Left kidney (tissue), 8 donors: ENCODE measurements around the gene DCT. TPM values are rescaled to one million over a fixed set of nuclear protein-coding genes. Genes with fewer than 3 reads are reported as not detected.
"Not testable (repeated sequence)": the region's sequence is repeated elsewhere in the genome, so short reads cannot be mapped to it uniquely, and the experiment has no call there.

Source experiments
- DNase-seq: peaks from one replicate; pipeline ENCODE4 v3.0.0-alpha.2; 2013
- long read RNA-seq, 8 donors: transcript quantifications; one replicate each; lab custom pipeline, GENCODE V29; 2026
- polyA plus RNA-seq: library from polyadenylated mRNA; unstranded; fragments of 120-200 nt; gene quantifications from one replicate; pipeline ENCODE4 v1.2.1, GENCODE V29; 2013; ENCODE audit not compliant: insufficient read length

The DCT gene
- polyA plus RNA-seq = 0.25 TPM
- long read RNA-seq, donor 1 = 0 reads
- long read RNA-seq, donor 2 = 0 reads
- long read RNA-seq, donor 3 = 0 reads
- long read RNA-seq, donor 4 = 0 reads
- long read RNA-seq, donor 5 = 0 reads
- long read RNA-seq, donor 6 = 0 reads
- long read RNA-seq, donor 7 = 0 reads
- long read RNA-seq, donor 8 = 0 reads

DNA sequence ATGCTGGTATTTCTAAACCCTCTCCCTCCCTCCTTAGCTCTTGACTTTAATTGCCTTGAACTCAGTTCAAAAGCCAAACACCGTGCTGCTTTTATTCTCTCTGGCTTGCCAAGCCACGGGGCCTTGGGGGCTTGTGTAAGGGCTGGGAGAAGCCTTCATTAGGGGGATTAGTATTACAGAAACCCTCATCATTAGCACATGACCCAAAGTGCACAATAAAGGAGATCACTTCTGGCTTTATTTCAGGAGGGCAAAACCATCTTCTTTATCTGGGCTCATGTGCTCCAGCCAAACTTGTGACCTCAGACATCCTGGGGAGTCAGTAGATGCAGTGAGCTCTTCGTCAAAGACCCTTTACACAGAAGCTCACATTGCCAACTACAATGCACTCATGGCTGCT is at the start of gene DCT:
TSS of gene DCT (minus strand) at position 67 of the 400 bp plus-strand sequence. CDS start 427 bp downstream, outside the sequence.
- DNase-seq = no peak

DNA sequence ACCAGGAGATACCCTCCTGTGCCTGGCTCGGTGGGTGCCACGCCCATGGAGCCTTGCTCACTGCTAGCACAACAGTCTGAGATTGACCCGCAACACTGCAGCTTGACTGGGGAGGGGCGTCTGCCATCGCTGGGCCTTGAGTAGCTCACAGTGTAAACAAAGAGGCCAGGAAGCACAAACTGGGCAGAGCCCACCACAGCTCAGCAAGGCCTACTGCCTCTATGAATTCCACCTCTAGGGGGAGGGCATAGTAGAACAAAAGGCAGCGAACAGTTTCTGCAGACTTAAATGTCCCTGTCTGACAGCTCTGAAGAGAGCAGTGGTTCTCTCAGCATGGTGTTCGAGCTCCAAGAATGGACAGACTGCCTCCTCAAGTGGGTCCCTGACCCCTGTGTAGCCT is 47.5 kb upstream of the DCT start:
- DNase-seq = not testable (repeated sequence)

DNA sequence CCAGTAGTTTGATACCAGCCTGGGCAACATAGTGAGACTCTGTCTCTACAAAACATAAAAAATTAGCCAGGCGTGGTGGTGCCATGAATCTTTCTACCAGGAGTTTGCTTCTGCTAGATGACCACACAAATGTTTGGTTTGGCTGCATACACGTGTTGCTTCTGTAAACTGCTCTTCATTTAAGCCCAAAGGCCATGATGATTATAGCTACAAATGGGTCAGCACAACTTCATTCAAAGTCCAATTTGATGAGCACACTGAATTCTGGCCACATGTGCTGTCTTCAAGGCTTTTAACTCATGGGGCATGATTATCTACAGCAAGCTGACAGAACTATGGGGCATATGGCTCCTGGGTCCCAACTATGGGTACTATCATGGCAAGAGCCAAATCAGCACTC is 46.3 kb upstream of the DCT start:
- DNase-seq = no peak

DNA sequence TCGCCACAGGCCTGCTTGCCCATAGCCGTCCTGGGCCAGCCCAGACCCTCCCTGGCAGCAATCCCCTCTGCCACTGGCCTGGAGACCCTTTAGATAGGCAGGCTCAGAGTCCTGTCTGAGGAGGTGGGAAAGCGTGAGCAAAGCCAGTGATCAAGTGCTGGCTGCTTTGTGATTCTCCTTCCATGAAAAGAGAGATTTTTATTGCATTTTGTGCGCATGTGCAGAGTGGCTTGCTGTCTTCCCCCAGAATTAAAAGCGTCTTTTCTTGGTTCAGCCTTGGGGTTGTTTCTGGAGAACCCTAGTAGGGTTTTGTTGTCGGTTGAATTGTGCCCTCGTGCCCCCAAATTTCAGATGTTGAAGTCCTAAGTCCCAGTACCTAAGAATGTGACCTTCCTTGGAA is 44.9 kb upstream of the DCT start:
- no peak for DNase-seq

DNA sequence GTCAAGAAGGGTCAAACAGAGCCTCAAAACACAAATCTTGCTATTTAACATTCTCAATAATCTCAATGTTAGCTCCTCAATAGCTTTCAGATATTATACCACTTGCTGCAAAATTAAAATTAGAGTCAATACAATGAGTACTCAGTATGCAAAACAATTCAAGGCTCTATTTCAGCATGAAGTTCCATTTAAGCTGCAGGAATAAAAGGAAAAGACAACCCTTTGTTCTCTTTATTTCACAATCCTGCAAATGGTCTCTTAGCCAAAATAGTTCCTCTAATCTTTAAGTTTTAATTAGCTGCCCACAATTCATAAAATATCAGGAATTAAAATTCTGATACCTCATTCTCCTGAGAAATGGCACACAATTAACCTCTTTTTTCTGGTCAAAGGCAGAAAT is 40.5 kb upstream of the DCT start:
- DNase-seq = no peak

DNA sequence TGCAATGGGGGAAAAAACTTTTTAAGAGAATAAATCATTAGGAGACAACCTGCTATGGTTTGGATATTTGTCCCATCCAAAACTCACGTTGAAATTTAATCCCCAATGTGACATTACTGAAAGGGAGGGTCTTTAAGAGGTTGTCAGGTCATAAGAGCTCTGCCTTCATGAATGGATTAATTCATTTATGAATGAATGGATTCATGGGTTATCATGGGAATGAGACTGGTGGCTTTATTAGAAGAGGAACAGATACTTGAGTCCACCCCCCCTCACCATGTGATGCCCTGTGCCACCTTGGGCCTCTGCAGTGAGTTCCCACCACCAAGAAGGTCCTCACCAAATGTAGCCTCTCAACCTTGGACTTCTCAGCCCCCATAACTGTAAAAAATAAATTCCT is 37.0 kb upstream of the DCT start:
- DNase-seq = no peak

DNA sequence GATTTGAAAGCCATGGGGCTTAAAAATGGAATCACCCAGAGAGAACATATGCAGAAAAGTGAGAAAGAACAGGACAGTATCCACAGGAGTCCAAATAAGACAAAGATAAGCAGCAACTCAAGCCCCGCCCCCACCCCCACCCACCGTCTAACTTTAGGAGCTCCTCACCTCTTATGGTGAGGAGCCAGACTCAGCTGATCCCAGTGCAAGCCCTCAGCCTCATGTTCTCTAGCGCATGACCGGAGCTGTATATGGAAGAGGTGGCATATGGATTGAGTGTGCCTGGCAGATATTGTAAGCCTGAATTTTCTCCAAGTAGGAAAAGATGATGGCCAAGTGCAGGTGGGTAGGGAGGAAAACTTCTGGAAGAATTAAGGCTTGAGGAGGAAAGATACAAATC is 36.4 kb upstream of the DCT start:
- no peak for DNase-seq

DNA sequence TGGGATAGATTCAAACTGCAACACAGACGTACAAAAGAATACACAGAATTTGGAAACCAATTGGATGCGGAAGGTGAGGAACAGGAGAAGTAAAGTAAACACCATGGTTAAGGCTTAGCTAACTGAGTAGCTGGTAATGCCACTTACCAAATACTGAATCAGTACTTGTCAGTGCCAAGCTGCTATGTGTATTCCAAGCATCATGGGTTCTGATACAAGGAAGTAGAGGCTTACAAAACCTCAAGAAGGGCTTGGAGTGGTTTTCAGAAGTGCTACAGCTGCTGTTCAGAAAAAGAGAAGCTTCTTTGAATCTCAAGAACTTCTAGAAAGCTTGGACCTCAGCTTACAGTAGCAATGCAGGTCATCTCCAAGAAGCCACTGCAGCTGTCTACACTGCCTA is 35.9 kb upstream of the DCT start:
- no peak for DNase-seq

DNA sequence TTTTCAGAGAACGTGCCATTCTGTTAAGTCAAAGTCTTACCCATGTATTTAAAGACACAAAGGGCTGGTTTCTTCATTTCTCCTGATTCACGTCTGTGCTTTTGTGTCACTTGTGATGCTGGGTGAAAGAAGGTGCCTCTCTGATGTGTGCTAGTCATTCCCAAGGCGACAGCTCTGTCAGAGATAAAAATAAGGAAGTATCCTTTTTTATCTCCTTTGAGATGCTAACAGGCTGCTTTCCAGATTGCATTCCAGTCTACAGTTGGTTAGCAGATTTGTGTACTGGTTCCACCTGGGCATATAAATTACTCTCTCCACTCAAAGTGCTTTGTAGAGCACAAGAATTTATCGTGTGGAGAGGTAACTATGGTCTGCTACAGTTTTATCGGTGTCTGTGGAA is 33.5 kb upstream of the DCT start:
- no peak for DNase-seq

DNA sequence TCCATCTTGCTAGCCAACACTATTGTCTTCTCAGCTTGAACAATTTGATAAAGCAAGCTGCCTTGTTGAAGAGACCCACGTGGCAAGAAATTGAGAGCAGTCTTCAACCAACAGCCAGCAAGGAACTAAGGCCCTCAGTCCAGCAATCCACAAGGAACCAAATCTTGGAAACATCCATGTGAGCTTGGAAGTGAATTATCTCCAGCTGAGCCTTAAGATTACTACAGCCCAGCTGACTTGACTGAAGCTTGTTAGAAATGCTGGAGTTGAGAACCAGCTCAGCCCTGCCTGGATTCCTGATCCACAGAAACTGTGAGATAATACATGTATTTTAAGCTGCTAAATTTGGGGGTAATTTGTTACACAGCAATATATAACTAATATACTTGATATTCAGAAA is 26.2 kb upstream of the DCT start:
- no peak for DNase-seq

DNA sequence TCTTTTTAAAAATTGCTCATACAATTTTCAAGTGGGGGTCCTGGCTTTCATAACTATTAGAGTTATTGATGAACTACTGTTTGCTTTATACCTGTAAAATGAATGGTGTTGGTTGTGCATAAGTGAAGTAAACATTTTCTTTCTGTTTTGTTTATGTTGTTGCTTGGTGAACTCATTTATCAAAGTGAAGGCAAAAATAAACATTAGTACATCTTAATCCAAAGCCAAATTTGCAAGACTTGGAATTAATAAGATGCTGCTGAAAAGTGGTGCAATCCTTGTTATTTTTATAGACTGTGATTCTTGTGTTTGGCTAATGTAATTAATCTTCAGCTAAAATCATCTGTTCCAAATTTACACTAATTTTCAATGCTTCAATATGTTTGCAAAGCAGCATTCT is 24.4 kb upstream of the DCT start:
- no peak for DNase-seq

DNA sequence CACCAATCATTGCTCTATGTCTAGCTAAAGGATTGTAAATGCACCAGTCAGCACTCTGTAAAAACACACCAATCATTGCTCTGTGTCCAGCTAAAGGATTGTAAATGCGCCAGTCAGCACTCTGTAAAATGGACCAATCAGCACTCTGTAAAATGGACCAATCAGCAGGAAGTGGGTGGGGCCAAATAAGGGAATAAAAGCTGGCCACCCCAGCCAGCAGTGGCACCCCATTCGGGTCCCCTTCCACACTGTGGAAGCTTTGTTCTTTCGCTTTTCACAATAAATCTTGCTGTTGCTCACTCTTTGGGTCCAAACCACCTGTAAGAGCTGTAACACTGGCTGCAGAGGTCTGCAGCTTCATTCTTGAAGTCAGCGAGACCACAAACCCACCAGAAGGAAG is 19.3 kb upstream of the DCT start:
- not testable (repeated sequence) for DNase-seq

DNA sequence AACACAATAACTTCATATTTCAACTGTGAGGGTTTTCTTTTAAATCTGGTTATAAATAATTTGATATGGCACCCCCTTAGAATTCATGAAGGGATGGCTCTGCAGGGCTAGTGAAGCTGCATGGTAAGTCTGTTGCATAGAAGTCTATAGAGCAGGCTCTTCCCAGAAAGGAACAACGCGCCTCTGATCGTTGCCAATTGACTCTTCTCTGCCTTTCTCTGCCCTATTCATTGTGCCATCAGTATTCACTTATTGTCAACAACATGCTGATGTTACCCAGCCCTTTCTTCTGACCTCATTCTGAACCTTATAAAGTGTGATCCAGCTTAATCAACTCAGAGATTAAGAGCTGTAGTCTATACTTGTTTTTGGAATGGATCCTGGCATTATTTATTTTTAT is 16.3 kb upstream of the DCT start:
- DNase-seq = no peak

DNA sequence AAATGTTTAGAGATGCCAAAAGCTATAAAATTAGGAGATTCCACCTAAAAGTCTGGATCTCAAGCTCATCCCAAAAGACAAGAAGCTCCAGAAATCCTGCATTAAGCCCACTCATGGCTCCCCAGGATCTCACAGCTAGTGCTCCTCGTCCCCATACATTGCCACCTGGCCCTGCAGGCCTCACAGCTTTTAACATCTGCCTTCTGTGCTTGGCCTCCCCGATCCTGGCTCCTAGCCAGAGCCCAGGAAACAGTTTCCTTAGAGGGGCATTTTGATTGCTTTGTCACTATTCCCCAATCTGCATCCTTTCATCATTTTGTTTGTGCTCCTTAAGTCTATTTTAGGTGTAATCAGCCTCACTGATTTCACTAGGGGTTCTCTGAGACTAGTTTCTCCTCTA is 14.5 kb upstream of the DCT start:
- no peak for DNase-seq

DNA sequence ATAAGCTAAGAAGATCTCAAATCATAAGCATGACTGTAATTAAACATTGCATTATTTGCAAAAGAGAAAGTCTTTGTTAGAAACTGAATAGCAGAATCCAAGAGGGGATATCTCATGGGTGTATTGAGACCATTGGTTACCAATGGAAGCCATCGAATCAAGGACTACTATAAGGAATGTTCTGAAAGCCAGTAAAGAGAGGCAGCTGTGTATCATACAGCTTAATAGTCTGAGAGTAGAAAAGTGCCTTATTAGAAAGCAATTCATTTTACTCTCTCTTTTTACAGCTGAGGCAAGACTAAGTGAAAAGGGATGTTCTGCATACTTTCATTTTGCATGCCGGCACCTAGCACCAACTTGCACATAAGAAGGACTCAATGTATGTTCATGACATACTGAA is 7.6 kb upstream of the DCT start:
- DNase-seq = no peak

DNA sequence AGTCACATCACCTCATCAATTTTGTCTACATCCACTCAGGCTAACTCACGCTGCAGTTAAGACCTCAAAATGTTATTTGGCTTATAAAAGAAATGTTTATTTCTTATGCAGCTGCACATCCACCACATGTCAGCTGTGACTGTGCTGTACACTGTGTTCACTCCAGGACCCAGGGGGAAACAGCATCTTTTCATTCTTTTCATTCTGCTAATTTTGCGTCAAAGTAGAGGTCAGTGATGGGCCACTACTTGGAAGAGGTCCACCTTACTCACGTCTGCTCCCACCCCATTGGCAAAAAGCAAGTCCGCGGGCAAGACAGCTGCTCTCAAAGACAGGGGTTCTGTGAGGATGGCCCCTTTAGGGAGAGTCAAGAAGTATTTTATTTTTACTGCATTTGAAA is 4.5 kb upstream of the DCT start:
- DNase-seq = no peak

DNA sequence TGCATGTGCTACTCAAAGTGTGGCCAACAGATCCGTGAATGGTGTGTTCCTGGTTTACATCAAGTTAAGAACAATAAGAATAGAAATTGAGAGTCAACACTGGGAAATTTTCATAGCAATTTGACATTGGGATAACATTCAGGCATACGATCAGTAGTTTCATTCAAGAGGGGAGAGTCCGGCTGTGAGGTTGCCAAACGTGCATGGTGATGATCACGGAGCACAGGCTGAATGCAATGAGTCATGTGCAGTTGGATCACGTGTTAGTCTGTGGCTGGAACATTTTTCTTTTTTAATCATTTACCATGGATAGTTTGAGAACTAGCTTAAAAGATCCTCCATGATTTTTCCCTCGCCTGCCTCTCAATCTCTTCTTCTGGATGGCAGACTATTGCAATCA is 2.5 kb upstream of the DCT start:
- no peak for DNase-seq

DNA sequence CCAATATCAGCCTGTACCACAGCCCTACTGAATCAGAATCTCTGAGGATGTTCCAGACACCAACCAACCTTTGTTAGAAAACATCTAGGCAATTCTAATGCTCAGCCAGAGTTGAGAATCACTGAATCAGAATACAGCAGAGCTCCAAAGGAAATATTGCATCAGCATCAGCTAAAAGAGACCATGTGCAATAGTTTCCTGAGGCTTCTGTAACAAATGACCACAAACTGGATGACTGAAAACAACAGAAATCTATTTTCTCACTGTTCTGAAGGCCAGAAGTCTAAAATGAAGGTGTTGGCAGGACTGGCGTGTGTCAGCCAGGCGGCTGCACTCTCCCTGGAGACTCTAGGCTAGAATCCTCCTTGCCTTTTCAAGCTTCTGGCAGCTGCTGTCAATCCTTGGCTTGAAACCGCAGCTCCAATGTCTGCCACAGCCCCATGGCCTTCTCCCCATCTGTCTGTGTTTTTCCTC is 1.2 kb upstream of the DCT start:
- DNase-seq = no peak

DNA sequence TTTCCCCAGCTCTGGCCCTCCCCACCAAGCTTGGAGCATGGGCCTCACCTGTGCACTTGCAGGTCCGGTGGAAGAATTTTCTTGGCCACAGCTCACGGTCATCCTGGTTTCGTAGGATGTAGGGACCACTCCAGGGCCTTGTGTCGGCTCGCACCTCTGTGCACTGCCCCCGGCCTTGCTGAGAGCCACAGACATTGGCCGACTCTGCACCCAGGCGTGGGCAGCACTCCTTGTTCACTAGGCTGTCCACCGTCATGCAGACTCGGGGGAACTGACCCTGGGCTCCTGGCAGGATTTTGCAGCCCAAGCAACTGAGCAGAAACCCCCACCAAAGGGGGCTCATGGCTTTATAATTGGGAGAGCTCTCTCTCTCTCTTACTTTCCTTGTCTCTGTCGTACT is 569 bp downstream of the DCT start:
- no peak for DNase-seq

DNA sequence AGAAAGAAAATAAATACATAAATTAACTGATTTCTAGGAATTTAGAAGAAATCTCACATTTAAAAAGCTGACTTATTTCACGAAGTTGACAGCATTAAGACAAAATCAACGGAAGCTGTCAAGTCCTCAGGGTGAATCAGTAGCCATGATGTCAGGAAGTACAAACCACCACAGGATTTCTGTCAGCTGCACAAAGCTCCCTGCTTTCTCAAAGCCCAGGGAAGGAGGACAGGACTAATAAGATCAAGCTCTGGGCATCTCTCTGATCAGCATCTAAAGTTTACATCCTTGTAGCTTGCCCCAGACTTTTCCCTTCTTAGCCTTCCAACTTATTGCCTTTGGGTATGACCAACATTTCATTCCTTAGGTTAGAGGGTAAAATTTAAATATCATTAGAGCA is 9.4 kb downstream of the DCT start:
- DNase-seq = no peak

DNA sequence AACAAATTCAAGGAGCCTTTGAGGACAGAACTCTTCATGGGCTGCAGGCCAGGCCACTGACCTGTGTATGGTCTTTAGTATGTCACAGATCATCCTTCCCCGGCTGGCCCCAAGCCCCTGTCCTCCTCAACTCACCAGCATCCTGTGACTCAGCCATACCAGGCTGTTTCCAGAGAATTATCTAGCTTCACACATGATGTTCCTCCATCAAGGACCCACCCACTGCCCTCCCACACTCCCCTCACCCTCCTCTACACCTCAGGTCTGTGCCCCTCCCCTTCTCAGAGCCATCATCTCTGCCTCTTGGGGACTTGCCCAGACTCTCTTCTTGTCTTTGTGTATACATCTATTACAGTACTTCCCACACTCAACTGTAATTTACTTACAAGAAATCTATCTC is 14.7 kb downstream of the DCT start:
- DNase-seq = no peak

DNA sequence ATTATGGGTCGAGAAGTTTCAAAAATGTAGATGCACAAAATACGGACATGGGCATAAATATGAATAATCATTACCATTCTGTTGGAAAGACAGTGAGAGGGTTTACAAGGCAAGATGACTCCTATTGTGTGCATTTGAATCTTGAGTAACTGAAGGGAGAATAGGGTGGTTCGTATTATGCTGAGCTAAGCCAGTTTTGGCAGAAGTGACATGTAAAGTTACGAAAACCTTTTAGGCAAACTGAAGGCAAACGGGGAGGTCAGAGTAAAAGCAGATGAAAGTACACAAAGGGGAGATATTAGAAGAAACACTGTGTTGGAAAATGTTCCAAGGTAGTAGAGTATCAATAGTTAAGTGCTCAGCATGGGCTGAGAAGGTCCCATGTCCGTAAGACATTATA is 16.8 kb downstream of the DCT start:
- no peak for DNase-seq

DNA sequence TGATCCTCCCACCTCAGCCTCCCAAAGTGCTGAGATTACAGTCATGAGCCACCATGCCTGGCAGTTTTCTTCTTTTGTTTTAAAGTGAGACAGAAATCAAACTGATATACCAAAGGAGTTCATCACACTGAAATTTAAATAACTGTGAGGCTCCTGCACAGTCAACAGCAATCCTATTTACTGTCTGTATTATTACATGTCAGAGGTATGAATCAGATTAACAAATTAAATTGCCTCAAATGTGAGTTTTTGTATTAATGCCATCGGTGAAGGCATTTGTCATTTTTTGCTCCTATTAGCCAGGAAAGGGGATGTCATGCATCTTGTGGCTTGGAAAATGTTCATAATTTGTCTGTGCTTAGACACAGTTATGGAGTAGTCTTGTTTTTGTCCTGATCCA is 20.4 kb downstream of the DCT start:
- DNase-seq = no peak

DNA sequence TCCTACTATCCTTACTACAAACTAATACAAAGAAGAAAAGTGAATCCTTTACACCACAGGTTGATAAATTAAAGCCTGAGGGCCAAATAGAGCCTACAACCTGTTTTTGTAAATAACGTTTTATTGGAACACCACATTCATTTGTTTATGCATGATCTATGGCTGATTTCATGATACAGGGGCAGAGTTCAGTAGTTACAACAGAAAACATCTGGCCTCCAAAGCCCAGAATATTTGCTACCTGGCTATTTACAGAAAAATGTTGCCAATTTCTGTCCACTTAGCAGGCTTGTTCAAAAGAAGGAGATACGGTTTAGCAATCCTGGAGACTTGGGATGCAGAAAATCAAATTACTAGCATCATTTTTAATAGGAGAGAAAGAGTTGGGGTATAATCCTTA is 24.1 kb downstream of the DCT start:
- DNase-seq = no peak

DNA sequence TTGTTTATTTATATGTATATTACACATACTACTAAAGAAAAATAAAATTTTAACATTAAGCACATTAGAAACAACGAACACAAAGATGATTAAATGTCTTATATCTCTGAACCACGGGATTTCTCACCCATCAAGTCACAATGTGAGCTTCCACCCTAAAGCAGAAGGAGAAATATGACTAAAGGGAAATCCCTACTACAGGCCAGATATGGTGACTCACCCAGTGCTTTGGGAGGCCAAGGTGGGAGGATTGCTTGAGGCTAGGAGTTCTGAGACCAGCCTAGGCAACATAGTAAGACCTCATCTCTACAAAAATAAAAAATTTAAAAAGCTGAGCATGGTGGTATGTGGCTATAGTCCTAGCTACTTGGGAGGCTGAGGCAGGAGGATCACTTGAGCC is 24.6 kb downstream of the DCT start:
- no peak for DNase-seq
